ENCODE data around the gene CADM2. TPM values are rescaled to one million over a fixed set of nuclear protein-coding genes. Genes with fewer than 3 reads are reported as not detected.

The CADM2 gene
- total and polyA plus RNA-seq, 2 donors from 2014 or later, result 0.06 to 0.25 TPM

- TF ChIP-seq CTCF (IDR thresholded peaks at IDR 0.05; ENCODE audit: borderline replicate concordance, extremely low read depth, insufficient read depth), result no peak
- no peaks in the 10 kb centered on the region for H3K36me3 ChIP-seq (ENCODE audit: control insufficient read depth in 2 of 3, insufficient read depth in 3 of 3, low read length in 3 of 3)
- no peak overlapping the region for H3K4me3 ChIP-seq (ENCODE audit: low read length in 3 of 3)
- no peaks in the 10 kb centered on the region for H3K4me1 ChIP-seq (ENCODE audit: control insufficient read depth in 2 of 3, insufficient read depth in 2 of 3, low read depth in 1 of 3, low read length in 3 of 3)
- FAIRE-seq (no peak), DNase-seq (no peak)
- intact Hi-C loops (cut with DNase I), result no loop called here
- H3K27ac ChIP-seq (ENCODE audit: low read depth in 2 of 2, low read length in 2 of 2), result no peak overlapping the region
- H3K9me3 ChIP-seq (ENCODE audit: control insufficient read depth in 2 of 3, insufficient read depth in 1 of 3, low read length in 3 of 3), result no peaks in the 10 kb centered on the region
- H3K27me3 ChIP-seq (ENCODE audit: control insufficient read depth, insufficient read depth, low read length), result no peaks in the 10 kb centered on the region
- H3K9ac ChIP-seq (ENCODE audit: low read length in 3 of 3), result no peak overlapping the region
Measured at GRCh38 chr3:84925571-84925970, 33.2 kb upstream of the CADM2 start.

GRCh38 chr3:84943379-84943778 is 15.4 kb upstream of the CADM2 start:
- Histone ChIP-seq H3K9ac (ENCODE audit: low read length in 3 of 3) (no peak overlapping the region), H3K36me3 (ENCODE audit: control insufficient read depth in 2 of 3, insufficient read depth in 3 of 3, low read length in 3 of 3) (no peaks in the 10 kb centered on the region), H3K9me3 (ENCODE audit: control insufficient read depth in 2 of 3, insufficient read depth in 1 of 3, low read length in 3 of 3) (no peaks in the 10 kb centered on the region), H3K4me3 (ENCODE audit: low read length in 3 of 3) (no peak overlapping the region), H3K27me3 (ENCODE audit: control insufficient read depth, insufficient read depth, low read length) (no peaks in the 10 kb centered on the region), H3K4me1 (ENCODE audit: control insufficient read depth in 2 of 3, insufficient read depth in 2 of 3, low read depth in 1 of 3, low read length in 3 of 3) (no peaks in the 10 kb centered on the region), H3K27ac (ENCODE audit: low read depth in 2 of 2, low read length in 2 of 2) (no peak overlapping the region)
- no peak for DNase-seq
- no peak for FAIRE-seq
- intact Hi-C loops (cut with DNase I), result no loop called here
- no peak for TF ChIP-seq CTCF (IDR thresholded peaks at IDR 0.05; ENCODE audit: borderline replicate concordance, extremely low read depth, insufficient read depth)

- intact Hi-C loops (cut with DNase I), result no loop called here
- Histone ChIP-seq H3K27ac (ENCODE audit: low read depth in 2 of 2, low read length in 2 of 2) (no peak overlapping the region), H3K4me3 (ENCODE audit: low read length in 3 of 3) (no peak overlapping the region), H3K9ac (ENCODE audit: low read length in 3 of 3) (no peak overlapping the region), H3K36me3 (ENCODE audit: control insufficient read depth in 2 of 3, insufficient read depth in 3 of 3, low read length in 3 of 3) (no peaks in the 10 kb centered on the region), H3K4me1 (ENCODE audit: control insufficient read depth in 2 of 3, insufficient read depth in 2 of 3, low read depth in 1 of 3, low read length in 3 of 3) (no peaks in the 10 kb centered on the region), H3K27me3 (ENCODE audit: control insufficient read depth, insufficient read depth, low read length) (no peaks in the 10 kb centered on the region), H3K9me3 (ENCODE audit: control insufficient read depth in 2 of 3, insufficient read depth in 1 of 3, low read length in 3 of 3) (no peaks in the 10 kb centered on the region)
- DNase-seq (peak in 1 of 5 donors; percentile 22), FAIRE-seq (no peak)
- no peak for TF ChIP-seq CTCF (IDR thresholded peaks at IDR 0.05; ENCODE audit: borderline replicate concordance, extremely low read depth, insufficient read depth)
Measured at GRCh38 chr3:84946240-84946639, 12.5 kb upstream of the CADM2 start.

Data from kidney (tissue), 14 donors.